IMR-90 (cell line): ENCODE measurements around the gene DDX59. TPM values are rescaled to one million over a fixed set of nuclear protein-coding genes. Genes with fewer than 3 reads are reported as not detected.
"Not testable (repeated sequence)": the region's sequence is repeated elsewhere in the genome, so short reads cannot be mapped to it uniquely, and the experiment has no call there.

ENCODE experiments used
- ATAC-seq: fragments of 200-7000 bp; cut with Tn5 transposase; 2 replicates; pipeline ENCODE4 v1.9.1; 2020; ENCODE audit warnings: low read depth, mild to moderate bottlenecking, moderate library complexity
- BruUV-seq: library from RNA; stranded (reverse); fragments of 400-500 nt; replicated peaks from 2 replicates; lab custom pipeline; 2021; lab: Mats Ljungman, UMichigan
- CTCF ChIA-PET: fragments of 300-600 bp; formaldehyde crosslinking; extraction: SDS; loops from one replicate; lab custom pipeline; 2021; ENCODE audit warnings: antibody characterized with exemption; lab: Yijun Ruan, JAX
- POLR2A ChIA-PET: fragments of 300-600 bp; sonication (Branson Sonifier 250); formaldehyde crosslinking; loops from one replicate; lab custom pipeline; 2022; ENCODE audit warnings: antibody characterized with exemption; ENCODE audit not compliant: unreplicated experiment; lab: Charles Lee
- DNase-seq: peaks from one replicate; pipeline ENCODE4 v3.0.0; 2013
- H2AFZ ChIP-seq: replicated peaks from 2 replicates; pipeline ENCODE3; 2013; ENCODE audit warnings: low read length, mild to moderate bottlenecking; ENCODE audit not compliant: poor library complexity
- H2AK5ac ChIP-seq: 2 replicates; pipeline ENCODE4 v1.6.1; 2013; ENCODE audit warnings: low read depth, low read length, inconsistent platforms
- H2AK9ac ChIP-seq: replicated peaks from 2 replicates; pipeline ENCODE3; 2013; ENCODE audit warnings: mild to moderate bottlenecking, low read depth, low read length, moderate library complexity; ENCODE audit not compliant: poor library complexity
- H2BK120ac ChIP-seq: 2 replicates; pipeline ENCODE4 v1.6.1; 2013; ENCODE audit warnings: low read depth, low read length, inconsistent platforms
- H2BK15ac ChIP-seq: 3 replicates; pipeline ENCODE4 v1.6.1; 2013; ENCODE audit warnings: low read depth, low read length, inconsistent platforms
- H2BK20ac ChIP-seq: 2 replicates; pipeline ENCODE4 v1.6.1; 2013; ENCODE audit warnings: low read depth, mild to moderate bottlenecking, inconsistent platforms, low read length, moderate library complexity
- H2BK5ac ChIP-seq: 2 replicates; pipeline ENCODE4 v1.6.1; 2013; ENCODE audit warnings: mild to moderate bottlenecking, low read depth, low read length, inconsistent platforms; ENCODE audit not compliant: poor library complexity, severe bottlenecking
- H3K14ac ChIP-seq: replicated peaks from 2 replicates; pipeline ENCODE4 v1.6.1; 2013; ENCODE audit warnings: low read depth, low read length, inconsistent platforms
- H3K18ac ChIP-seq: 2 replicates; pipeline ENCODE4 v1.6.1; 2013; ENCODE audit warnings: low read depth, low read length, control low read depth
- H3K23ac ChIP-seq: 2 replicates; pipeline ENCODE4 v1.6.1; 2013; ENCODE audit warnings: low read depth, low read length, inconsistent platforms
- H3K27ac ChIP-seq: 2 replicates; pipeline ENCODE4 v1.5.1; 2013; ENCODE audit warnings: mild to moderate bottlenecking, control low read depth, low read length; ENCODE audit not compliant: insufficient read depth
- H3K27me3 ChIP-seq: 2 replicates; pipeline ENCODE4 v1.6.1; 2013; ENCODE audit warnings: low read length; ENCODE audit not compliant: control insufficient read depth, insufficient read depth
- H3K36me3 ChIP-seq: 2 replicates; pipeline ENCODE4 v1.6.1; 2013; ENCODE audit warnings: low read length, mixed read lengths; ENCODE audit not compliant: control insufficient read depth, insufficient read depth
- H3K4ac ChIP-seq: 2 replicates; pipeline ENCODE4 v1.6.1; 2013; ENCODE audit warnings: low read depth, low read length, inconsistent platforms
- H3K4me1 ChIP-seq: 2 replicates; pipeline ENCODE4 v1.6.1; 2013; ENCODE audit warnings: low read length, mixed read lengths; ENCODE audit not compliant: control insufficient read depth, insufficient read depth
- H3K4me2 ChIP-seq: 2 replicates; pipeline ENCODE4 v1.6.1; 2013; ENCODE audit warnings: low read depth, mild to moderate bottlenecking, control low read depth, low read length, moderate library complexity
- H3K4me3 ChIP-seq: 2 replicates; pipeline ENCODE4 v1.5.1; 2013; ENCODE audit warnings: low read depth, mild to moderate bottlenecking, control low read depth, low read length, moderate library complexity; ENCODE audit not compliant: insufficient read depth
- H3K56ac ChIP-seq: 2 replicates; pipeline ENCODE4 v1.6.1; 2013; ENCODE audit warnings: low read length, inconsistent platforms; ENCODE audit not compliant: insufficient read depth; ENCODE audit errors: extremely low read depth
- H3K79me1 ChIP-seq, 2 experiments: 2 replicates each; pipeline ENCODE4 v1.6.1; 2013; ENCODE audit warnings: low read length in 2 of 2, inconsistent platforms in 1 of 2, low read depth in 1 of 2
- H3K9ac ChIP-seq: 2 replicates; pipeline ENCODE4 v1.6.1; 2013; ENCODE audit warnings: low read depth, low read length, control low read depth
- H3K9me1 ChIP-seq: 2 replicates; pipeline ENCODE4 v1.6.1; 2013; ENCODE audit warnings: low read length, inconsistent platforms; ENCODE audit not compliant: insufficient read depth
- H3K9me3 ChIP-seq: 2 replicates; pipeline ENCODE4 v1.6.1; 2013; ENCODE audit warnings: low read length; ENCODE audit not compliant: control insufficient read depth, insufficient read depth
- H4K20me1 ChIP-seq: 2 replicates; pipeline ENCODE4 v1.6.1; 2013; ENCODE audit warnings: low read length, inconsistent platforms; ENCODE audit not compliant: insufficient read depth
- H4K5ac ChIP-seq: 2 replicates; pipeline ENCODE4 v1.6.1; 2013; ENCODE audit warnings: mild to moderate bottlenecking, low read depth, low read length, control low read depth
- H4K8ac ChIP-seq, 2 experiments: 2 replicates each; pipeline ENCODE4 v1.6.1; 2013; ENCODE audit warnings: low read depth in 2 of 2, low read length in 2 of 2, control low read depth in 1 of 2, inconsistent platforms in 1 of 2
- H4K91ac ChIP-seq: 2 replicates; pipeline ENCODE4 v1.6.1; 2013; ENCODE audit warnings: low read depth, low read length, inconsistent platforms; ENCODE audit not compliant: insufficient read depth
- WGBS, 2 experiments: methylation state at CpG; one replicate each; pipeline versions ENCODE4 v1.1.5 to v1.1.7; 2013; ENCODE audit warnings: missing lambda C conversion rate in 2 of 2; ENCODE audit not compliant: insufficient read length in 1 of 2; ENCODE audit errors: extremely low coverage in 2 of 2; 5-methylcytosine and 5-hydroxymethylcytosine counted together
- dilution Hi-C: fragments of 300-500 bp; cut with HindIII; formaldehyde crosslinking; loops from one replicate; pipeline ENCODE4 v1.14.3; 2018; ENCODE audit warnings: low sequenced_read_pairs; ENCODE audit not compliant: unreplicated experiment
- in situ Hi-C: fragments of 300-500 bp; cut with MboI; formaldehyde crosslinking; loops from 3 replicates; pipeline ENCODE4 v1.14.3; 2019; ENCODE audit warnings: low sequenced_read_pairs, inconsistent platforms, mixed read lengths
- intact Hi-C: fragments of 100-400 bp; cut with micrococcal nuclease; formaldehyde crosslinking; loops from 2 replicates; pipeline ENCODE4 v1.10.0; 2022
- polyA plus RNA-seq, 3 experiments: library from polyadenylated mRNA; depleted of rRNA; stranded (reverse); fragments of >200 nt; gene quantifications; 2 replicates each; pipeline ENCODE4 v1.2.3, GENCODE V29; 2012; ENCODE audit warnings: low replicate concordance in 1 of 3
- total RNA-seq: library from RNA; depleted of rRNA; stranded (reverse); fragments of >200 nt; gene quantifications from 2 replicates; pipeline ENCODE4 v1.2.3, GENCODE V29; 2012

DDX59 gene
- total and polyA plus RNA-seq, 2 of the 4 experiments (the other 2 are of a cell fraction): 8.6 to 9.1 TPM

GRCh38 chr1:200630515-200630899, 39.2 kb downstream of the DDX59 start:
- H3K4me1 ChIP-seq, H2BK20ac ChIP-seq, H2AFZ ChIP-seq, H3K23ac ChIP-seq, H3K4me3 ChIP-seq, DNase-seq, H2AK5ac ChIP-seq, H3K56ac ChIP-seq, H2BK5ac ChIP-seq, ATAC-seq, H4K91ac ChIP-seq, H3K4ac ChIP-seq, in situ Hi-C loops, H3K18ac ChIP-seq, H3K27ac ChIP-seq, H2BK15ac ChIP-seq, dilution Hi-C loops, H3K9me3 ChIP-seq, H3K27me3 ChIP-seq, H4K5ac ChIP-seq, BruUV-seq, POLR2A ChIA-PET, H3K9me1 ChIP-seq, H3K79me1 ChIP-seq, H3K9ac ChIP-seq, H3K36me3 ChIP-seq, H3K4me2 ChIP-seq, intact Hi-C loops, H4K20me1 ChIP-seq, H2AK9ac ChIP-seq, H3K14ac ChIP-seq, H4K8ac ChIP-seq, H2BK120ac ChIP-seq, CTCF ChIA-PET: not testable (repeated sequence)
- no CpG with 5 or more reads among the region's 8 CpGs for WGBS, 2 experiments
